ENCODE data around the gene PTCD1.
"Not testable (repeated sequence)": the region's sequence is repeated elsewhere in the genome, so short reads cannot be mapped to it uniquely, and the experiment has no call there.

The PTCD1 gene

GRCh38 chr7:99389772-99390171 is 48.8 kb downstream of the PTCD1 start:
- no peak for DNase-seq (ENCODE audit: low read depth in 1 of 2, low spot score in 1 of 2)

- DNase-seq (ENCODE audit: low read depth in 1 of 2, low spot score in 1 of 2): no peak
Observed at GRCh38 chr7:99387912-99388311, 50.7 kb downstream of the PTCD1 start.

- not testable (repeated sequence) for DNase-seq (ENCODE audit: low read depth in 1 of 2, low spot score in 1 of 2)
Observed at GRCh38 chr7:99387239-99387635, 51.4 kb downstream of the PTCD1 start.

- no peak for DNase-seq (ENCODE audit: low read depth in 1 of 2, low spot score in 1 of 2)
Observed at GRCh38 chr7:99386584-99387238, 51.9 kb downstream of the PTCD1 start.

- no peak for DNase-seq (ENCODE audit: low read depth in 1 of 2, low spot score in 1 of 2)
Observed at GRCh38 chr7:99385564-99385963, 53.0 kb downstream of the PTCD1 start.

- no peak for DNase-seq (ENCODE audit: low read depth in 1 of 2, low spot score in 1 of 2)
Observed at GRCh38 chr7:99384523-99384922, 54.1 kb downstream of the PTCD1 start.

- no peak for DNase-seq (ENCODE audit: low read depth in 1 of 2, low spot score in 1 of 2)
Observed at GRCh38 chr7:99383791-99384370, 54.7 kb downstream of the PTCD1 start.

GRCh38 chr7:99383203-99383602 is 55.4 kb downstream of the PTCD1 start:
- no peak for DNase-seq (ENCODE audit: low read depth in 1 of 2, low spot score in 1 of 2)

GRCh38 chr7:99381664-99382075 is 56.9 kb downstream of the PTCD1 start:
- no peak for DNase-seq (ENCODE audit: low read depth in 1 of 2, low spot score in 1 of 2)

- peak; percentile 75 to 84 for DNase-seq (ENCODE audit: low read depth in 1 of 2, low spot score in 1 of 2)
Observed at GRCh38 chr7:99380823-99381663, 57.6 kb downstream of the PTCD1 start.

GRCh38 chr7:99380032-99380822 is 58.4 kb downstream of the PTCD1 start:
- no peak for DNase-seq (ENCODE audit: low read depth in 1 of 2, low spot score in 1 of 2)

GRCh38 chr7:99379693-99380031 is 58.9 kb downstream of the PTCD1 start:
- not testable (repeated sequence) for DNase-seq (ENCODE audit: low read depth in 1 of 2, low spot score in 1 of 2)

- peak in 1 of 2 donors; percentile 36 for DNase-seq (ENCODE audit: low read depth in 1 of 2, low spot score in 1 of 2)
Observed at GRCh38 chr7:99379043-99379577, 59.5 kb downstream of the PTCD1 start.

- peak in 1 of 2 donors; percentile 50 for DNase-seq (ENCODE audit: low read depth in 1 of 2, low spot score in 1 of 2)
Observed at GRCh38 chr7:99375070-99375807, 63.4 kb downstream of the PTCD1 start.

GRCh38 chr7:99374111-99375064 is 64.2 kb downstream of the PTCD1 start, which contains the start of gene ARPC1B:
ARPC1B (plus strand) TSS chr7:99374730; CDS start chr7:99385715, 10,985 bp downstream.
- peak; percentile 62 to 80 for DNase-seq (ENCODE audit: low read depth in 1 of 2, low spot score in 1 of 2)

GRCh38 chr7:99373091-99374066 is 65.2 kb downstream of the PTCD1 start:
- no peak for DNase-seq (ENCODE audit: low read depth in 1 of 2, low spot score in 1 of 2)

- no peak for DNase-seq (ENCODE audit: low read depth in 1 of 2, low spot score in 1 of 2)
Observed at GRCh38 chr7:99372275-99373090, 66.1 kb downstream of the PTCD1 start.
